Activated CD8-positive, alpha-beta memory T cell treated with anti-CD3 and anti-CD28 coated beads for 36 hours (primary cell): ENCODE results near the gene PTPN7. TPM values are rescaled to one million over a fixed set of nuclear protein-coding genes. Genes with fewer than 3 reads are reported as not detected.
"Not testable (repeated sequence)": the region's sequence is repeated elsewhere in the genome, so short reads cannot be mapped to it uniquely, and the experiment has no call there.

Experiments used
- CTCF ChIA-PET: fragments of 350-600 bp; sonication (Branson Sonifier 250); formaldehyde crosslinking; loops from one replicate; lab custom pipeline; 2021; ENCODE audit warnings: antibody characterized with exemption; lab: Charles Lee
- POLR2A ChIA-PET: fragments of 350-600 bp; sonication (Branson Sonifier 250); formaldehyde crosslinking; loops from one replicate; lab custom pipeline; 2021; ENCODE audit warnings: antibody characterized with exemption; lab: Charles Lee
- total RNA-seq, 2 experiments: library from RNA; stranded (reverse); gene quantifications; one replicate each; pipeline ENCODE4 v1.2.3, GENCODE V29; 2021

PTPN7 gene
- total RNA-seq, 2 experiments from 2014 or later: 454 to 462 TPM

- ChIA-PET CTCF (interaction anchor here (0.6 to 3.0 kb wide), 22 partner anchors 10 to 1145 kb away, joined by 3 to 25 read pairs (median 4); partner anchors contain the start of gene PTPN7), POLR2A (interaction anchor here (0.6 kb wide), 1 partner anchor 43 kb away, joined by 11 read pairs; no protein-coding TSS in a partner anchor)
Measured at GRCh38 chr1:202192770-202193613, 32.6 kb upstream of the PTPN7 start.

GRCh38 chr1:202191391-202191790 is 31.0 kb upstream of the PTPN7 start:
- CTCF ChIA-PET, POLR2A ChIA-PET: not testable (repeated sequence)

DNA sequence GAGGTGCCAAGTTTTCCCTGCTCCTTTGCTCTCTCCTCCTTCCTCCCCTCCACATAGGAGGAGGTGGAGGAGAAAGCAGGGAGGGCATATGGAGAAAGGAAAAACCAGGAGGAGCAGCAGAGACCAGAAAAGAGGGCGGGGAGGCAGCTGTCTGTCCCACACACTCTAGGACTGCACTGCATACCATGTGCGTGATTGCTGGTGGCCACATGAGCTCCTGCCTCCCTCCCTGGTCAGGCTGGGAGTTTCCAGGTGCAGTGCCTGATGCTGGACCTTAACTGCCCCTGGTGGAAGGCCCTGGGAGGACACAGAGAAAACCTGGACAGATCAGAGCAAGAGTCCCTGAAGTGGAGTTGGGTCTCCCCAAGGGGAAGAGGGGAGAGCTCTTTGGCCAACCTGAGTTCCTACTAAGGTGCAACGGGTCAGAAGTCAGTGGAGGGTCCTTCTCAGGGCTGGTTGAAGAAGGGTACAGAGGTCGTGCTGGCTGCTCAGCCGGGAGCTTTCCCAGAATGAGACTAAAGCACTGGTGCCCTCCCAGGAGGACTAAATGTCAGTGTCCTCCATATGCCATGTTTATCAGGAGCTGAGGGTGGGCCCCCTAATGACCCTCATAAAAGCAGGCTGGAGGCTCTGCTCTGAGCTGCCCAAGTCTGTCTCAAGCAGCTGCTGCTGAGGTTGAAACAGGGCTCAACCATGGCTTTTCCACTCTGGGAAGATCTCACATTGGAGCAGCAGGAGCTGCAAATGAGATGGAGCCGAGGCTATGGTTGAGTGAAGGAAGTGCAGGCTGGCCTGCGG is 29.7 kb upstream of the PTPN7 start:
- CTCF ChIA-PET: interaction anchor here (0.8 to 2.4 kb wide), 8 partner anchors 10 to 126 kb away, joined by 3 to 18 read pairs (median 5); no protein-coding TSS in a partner anchor

DNA sequence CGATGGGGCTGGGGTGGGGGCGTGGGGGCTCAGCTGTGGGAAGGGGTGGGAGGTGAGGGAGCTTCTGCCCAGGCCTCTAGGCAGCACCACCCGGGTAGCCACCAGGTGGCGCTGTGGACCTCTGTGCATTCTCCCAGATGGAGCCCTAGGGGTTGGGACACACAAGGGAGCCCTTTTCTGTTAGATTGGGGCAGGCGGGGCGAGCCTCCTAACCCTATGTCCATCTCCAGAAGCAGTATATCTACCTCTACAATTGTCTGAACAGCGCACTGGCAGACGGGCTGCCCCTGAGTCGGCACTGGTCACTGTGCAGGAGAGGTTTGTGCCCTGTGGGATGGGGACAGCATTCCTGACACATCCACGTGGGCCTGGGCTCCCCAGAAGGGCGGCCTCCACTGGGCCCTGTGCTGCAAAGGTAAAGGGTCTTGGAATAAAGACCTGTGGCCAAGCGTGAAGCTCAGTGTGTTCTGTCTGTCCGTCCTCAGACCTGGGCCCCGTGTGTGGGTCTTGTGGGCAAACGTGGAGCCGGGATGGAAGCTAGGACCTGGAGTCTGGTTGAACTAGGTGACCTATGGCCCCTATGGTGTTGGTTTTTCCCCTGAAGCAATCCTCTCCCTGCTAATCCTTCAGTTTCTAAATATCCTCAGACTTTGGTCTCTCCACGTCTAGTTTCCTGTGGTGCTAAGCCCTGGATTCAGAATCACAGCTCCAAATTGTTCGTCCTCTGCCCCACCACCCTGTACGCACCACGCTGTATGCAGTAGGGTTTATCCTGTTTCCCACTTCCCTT is 28.8 kb upstream of the PTPN7 start:
- ChIA-PET CTCF (interaction anchor here (0.6 to 2.4 kb wide), 13 partner anchors 11 to 234 kb away, joined by 3 to 18 read pairs (median 4); no protein-coding TSS in a partner anchor), POLR2A (no interaction called here)

More for the DNA sequence above, 29.7 kb upstream of the PTPN7 start:
- POLR2A ChIA-PET: no interaction called here

GRCh38 chr1:202187697-202188407 is 27.4 kb upstream of the PTPN7 start:
- CTCF ChIA-PET: interaction anchor here (0.7 to 1.3 kb wide), 2 partner anchors 12 kb away, joined by 3 to 4 read pairs; no protein-coding TSS in a partner anchor
- POLR2A ChIA-PET: no interaction called here

DNA sequence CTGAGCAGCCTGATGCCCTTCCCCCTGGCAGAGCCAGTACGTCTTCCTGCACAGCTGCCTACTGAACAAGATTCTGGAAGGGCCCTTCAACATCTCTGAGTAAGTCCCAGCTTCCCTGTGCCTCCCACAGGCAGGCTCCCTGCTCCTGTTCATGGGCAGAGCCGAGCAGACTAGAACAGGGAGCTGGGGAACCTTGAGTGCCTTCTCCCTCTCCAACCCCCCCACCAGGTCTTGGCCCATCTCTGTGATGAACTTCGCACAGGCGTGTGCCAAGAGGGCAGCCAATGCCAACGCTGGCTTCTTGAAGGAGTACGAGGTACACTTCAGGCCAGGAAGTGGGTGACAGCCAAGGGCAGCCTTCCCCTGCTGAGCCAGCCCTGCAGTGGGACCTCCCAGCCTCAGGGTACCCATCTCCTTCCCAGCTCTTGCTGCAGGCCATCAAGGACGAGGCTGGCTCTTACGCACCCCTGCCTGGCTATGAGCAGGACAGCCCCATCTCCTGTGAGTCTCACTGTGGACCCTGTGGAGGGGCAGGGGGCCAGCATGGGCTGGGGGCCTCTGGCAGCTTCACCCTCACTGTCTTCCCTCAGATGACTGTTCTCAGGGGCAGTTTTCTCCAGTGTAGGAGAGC is 26.8 kb upstream of the PTPN7 start:
- POLR2A ChIA-PET: interaction anchor here (0.7 kb wide), 1 partner anchor 480 kb away, joined by 3 read pairs; no protein-coding TSS in a partner anchor

DNA sequence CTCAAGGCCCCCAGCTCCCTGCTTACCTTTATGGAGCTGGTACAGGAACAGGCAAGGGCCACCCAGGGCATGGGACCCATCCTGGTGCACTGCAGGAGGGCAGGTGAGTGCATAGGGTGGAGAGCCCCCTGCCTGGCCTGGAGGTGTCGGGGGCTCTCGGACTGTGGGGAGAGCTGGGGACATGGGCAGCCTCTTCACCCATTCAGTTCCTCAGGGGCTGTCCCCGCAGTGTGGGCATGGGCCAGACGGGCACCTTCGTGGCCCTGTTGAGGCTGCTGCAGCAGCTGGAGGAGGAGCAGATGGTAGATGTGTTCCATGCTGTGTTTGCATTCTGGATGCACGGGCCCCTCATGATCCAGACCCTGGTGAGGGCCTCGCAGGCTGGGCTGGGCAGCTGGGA is 25.9 kb upstream of the PTPN7 start:
- POLR2A ChIA-PET: interaction anchor here (0.7 kb wide), 1 partner anchor 481 kb away, joined by 3 read pairs; no protein-coding TSS in a partner anchor

More for the DNA sequence above, 26.8 kb upstream of the PTPN7 start:
- CTCF ChIA-PET: interaction anchor here (0.7 kb wide), 1 partner anchor 12 kb away, joined by 3 read pairs; no protein-coding TSS in a partner anchor

GRCh38 chr1:202184750-202185460 is 24.5 kb upstream of the PTPN7 start:
- POLR2A ChIA-PET: interaction anchor here (1.0 kb wide), 1 partner anchor 25 kb away, joined by 3 read pairs; the partner anchor contains the start of gene PTPN7
- CTCF ChIA-PET: interaction anchor here (0.7 to 2.1 kb wide), 6 partner anchors 18 to 535 kb away, joined by 3 to 7 read pairs (median 3); no protein-coding TSS in a partner anchor

More for the DNA sequence above, 25.9 kb upstream of the PTPN7 start:
- CTCF ChIA-PET: interaction anchor here (1.6 kb wide), 1 partner anchor 20 kb away, joined by 4 read pairs; no protein-coding TSS in a partner anchor

DNA sequence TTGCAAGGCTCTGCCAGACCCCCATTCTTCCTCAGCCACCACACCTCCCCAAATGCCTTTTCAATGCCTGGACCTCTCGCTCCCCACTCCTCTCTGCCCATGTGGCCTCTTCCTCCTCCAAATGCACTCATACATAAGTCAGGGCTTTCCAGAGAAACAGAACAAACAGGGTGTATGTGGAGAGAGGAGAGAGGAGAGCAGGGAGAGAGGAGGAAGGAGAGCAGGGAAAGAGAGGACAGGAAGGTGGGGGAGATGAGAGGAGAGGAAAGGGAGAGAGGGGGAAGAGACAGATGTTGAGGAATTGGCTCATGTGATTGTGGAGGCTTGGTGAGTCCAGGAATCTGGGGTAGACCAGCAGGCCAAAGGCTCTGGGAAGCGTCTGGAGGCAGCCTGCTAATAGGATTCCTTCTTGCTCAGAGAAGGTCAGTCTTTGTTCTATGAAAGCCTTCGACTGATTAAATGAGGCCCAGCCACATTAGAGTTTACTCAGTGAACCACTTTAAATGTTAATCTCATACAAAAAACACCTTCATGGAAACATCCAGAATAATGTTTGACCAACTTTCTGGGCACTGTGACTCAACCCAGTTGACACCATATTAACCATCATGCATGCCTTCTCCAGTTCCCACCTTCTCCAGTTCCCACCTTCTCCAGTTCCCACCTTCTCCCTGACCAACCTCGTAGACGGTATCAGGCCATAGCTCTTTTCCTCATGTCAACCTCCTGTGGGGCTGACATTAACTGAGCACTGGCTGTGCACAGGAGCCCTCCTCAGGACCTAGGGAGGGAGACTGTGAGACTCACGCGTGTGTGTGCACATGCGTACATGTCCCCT is 21.9 kb upstream of the PTPN7 start:
- CTCF ChIA-PET: no interaction called here
- POLR2A ChIA-PET: no interaction called here

DNA sequence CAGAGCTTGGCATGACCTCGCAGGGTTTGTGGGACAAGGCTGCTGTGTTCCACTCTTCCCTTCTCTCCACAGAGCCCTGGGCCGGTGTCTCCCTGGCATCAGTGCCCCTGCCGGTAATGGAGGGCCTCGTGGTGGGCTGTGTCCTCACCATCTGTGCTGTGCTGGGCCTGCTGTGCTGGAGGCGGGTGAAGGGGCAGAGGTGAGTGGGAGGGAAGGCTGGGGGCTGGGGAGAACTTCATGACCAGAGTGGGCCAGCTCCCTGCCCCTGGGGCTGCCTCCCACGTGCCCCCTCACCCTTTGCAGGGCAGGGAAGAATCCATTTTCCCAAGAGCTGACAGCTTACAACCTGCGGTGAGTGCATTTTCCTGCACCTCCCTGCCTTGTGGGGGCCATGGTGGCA is 21.2 kb upstream of the PTPN7 start:
- ChIA-PET POLR2A (no interaction called here), CTCF (no interaction called here)

GRCh38 chr1:202180751-202181139 is 20.3 kb upstream of the PTPN7 start:
- POLR2A ChIA-PET: not testable (repeated sequence)
- CTCF ChIA-PET: interaction anchor here (0.9 kb wide), 1 partner anchor 10 kb away, joined by 3 read pairs; no protein-coding TSS in a partner anchor

DNA sequence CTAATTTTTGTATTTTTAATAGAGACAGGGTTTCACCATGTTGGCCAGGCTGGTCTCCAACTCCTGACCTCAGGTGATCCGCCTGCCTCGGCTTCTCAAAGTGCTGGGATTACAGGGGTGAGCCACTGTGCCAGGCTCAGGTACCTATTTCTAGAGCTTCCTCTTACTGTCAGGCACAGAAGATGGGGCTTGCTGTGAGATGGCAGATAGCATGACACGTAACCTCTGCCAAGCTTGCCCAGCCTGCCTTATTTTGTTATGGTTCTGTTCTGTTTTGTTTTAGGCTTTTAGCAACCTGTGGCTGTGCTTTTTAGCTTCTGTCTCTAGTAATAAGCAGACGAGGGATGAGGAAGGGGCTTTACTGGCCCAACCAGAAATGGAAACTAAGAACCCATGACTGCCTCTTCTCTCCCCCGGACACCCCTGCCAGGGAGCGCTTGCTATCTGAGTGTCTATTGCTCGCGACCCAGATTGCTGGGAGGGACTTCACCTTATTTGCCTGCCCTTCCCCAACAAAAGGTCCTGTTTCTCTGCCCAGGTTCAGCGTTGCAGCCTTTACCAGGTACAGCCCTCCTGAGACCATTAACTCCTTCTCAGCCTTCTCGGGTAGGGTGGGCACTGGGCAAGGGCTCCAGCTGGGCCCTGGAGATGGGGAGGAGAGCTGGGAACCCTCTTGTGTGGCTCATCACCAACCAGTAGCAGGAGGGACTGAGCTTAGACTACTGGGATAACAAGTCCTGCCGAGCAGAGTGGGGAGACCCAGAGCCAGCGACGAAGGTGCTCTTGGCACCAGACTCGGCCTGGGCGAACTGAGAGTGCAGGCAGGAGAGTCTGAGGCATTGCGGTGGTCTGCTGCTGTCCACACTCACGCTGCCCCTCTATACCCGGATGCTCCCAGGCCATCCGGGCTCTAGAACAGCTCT is 19.7 kb upstream of the PTPN7 start:
- CTCF ChIA-PET: interaction anchor here (0.5 to 1.5 kb wide), 4 partner anchors 10 to 1503 kb away, joined by 3 to 5 read pairs (median 3); no protein-coding TSS in a partner anchor
- POLR2A ChIA-PET: no interaction called here

DNA sequence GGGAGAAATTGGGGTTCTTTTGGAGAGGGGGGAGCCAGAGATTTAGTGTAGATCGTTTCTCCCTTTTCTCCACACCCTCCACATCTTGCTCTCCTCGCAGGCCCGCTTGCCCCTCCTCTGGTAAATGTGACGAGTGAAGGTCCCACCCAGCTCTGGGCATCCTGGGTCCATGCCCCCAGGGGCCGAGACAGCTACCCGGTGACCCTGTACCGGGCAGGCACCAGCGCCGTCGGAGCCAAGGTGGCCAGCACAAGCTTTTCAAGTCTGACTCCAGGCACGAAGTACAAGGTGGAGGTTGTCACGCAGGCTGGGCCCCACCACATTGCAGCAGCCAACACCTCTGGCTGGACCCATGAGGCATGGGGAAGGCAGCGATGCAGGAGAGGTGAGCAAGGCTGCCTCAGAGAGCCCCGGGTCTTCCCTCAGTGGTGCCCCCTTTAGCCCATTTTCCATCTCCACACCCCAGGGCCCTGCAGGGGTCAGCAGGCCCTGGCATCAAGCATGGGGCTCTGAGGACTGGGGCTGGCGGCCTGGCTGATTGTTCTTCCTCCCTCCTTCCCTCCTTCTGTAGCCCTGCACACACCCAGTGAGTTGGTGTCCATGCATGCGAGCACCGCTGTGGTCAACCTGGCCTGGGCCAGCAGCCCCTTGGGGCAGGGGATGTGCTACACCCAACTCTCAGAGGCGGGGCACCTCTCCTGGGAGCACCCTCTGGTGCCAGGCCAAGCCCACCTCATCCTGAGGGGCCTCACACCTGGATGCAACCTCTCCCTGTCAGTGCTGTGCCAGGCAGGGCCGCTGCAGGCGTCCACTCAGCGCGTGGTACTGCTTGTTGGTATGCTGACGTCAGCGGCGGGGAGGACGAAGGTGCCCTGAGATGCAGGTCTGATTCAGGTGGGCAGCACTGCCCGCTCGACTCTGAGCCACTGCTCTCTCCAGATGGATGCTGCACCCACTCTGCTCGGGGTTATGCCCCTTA is 16.8 kb upstream of the PTPN7 start:
- CTCF ChIA-PET: interaction anchor here (1.0 to 2.3 kb wide), 3 partner anchors 11 to 16 kb away, joined by 3 to 11 read pairs (median 3); partner anchors contain the start of gene LGR6
- POLR2A ChIA-PET: no interaction called here
